Sigmoid colon (tissue), 7 donors: Measurements from ENCODE around the gene ATG10. TPM values are rescaled to one million over a fixed set of nuclear protein-coding genes. Genes with fewer than 3 reads are reported as not detected.

Experiments used
- DNase-seq: peaks from one replicate; pipeline ENCODE4 v3.0.0-alpha.2; 2019
- H3K27ac ChIP-seq, 4 donors: fragments of 200-600 bp; sonication (generic); one replicate each; pipeline ENCODE4 v1.5.1; 2016 to 2019; ENCODE audit warnings: mild to moderate bottlenecking in 1 of 4
- H3K27me3 ChIP-seq, 3 donors: fragments of 200-600 bp; sonication (generic); one replicate each; pipeline ENCODE4 v1.5.1; 2019; ENCODE audit warnings: mild to moderate bottlenecking in 1 of 3
- H3K36me3 ChIP-seq, 4 donors: fragments of 200-600 bp; sonication (generic); one replicate each; pipeline ENCODE4 v1.5.1; 2016 to 2019
- H3K4me1 ChIP-seq, 4 donors: fragments of 200-600 bp; sonication (generic); one replicate each; pipeline ENCODE4 v1.5.1; 2017 to 2019
- H3K4me3 ChIP-seq, 4 donors: fragments of 200-600 bp; sonication (generic); one replicate each; pipeline ENCODE4 v1.5.1; 2017 to 2019; ENCODE audit warnings: mild to moderate bottlenecking in 2 of 4, moderate library complexity in 1 of 4
- H3K9me3 ChIP-seq, 4 donors: fragments of 200-600 bp in 3 of 4; sonication (generic) in 3 of 4; one replicate each; pipeline versions ENCODE4 v1.5.1 to v1.6.1; 2013 to 2019
- CTCF ChIP-seq, 4 experiments: fragments of 450-650 bp in 3 of 4; fragments of 200-600 bp in 1 of 4; IDR thresholded peaks; one replicate each; pipeline ENCODE4 v1.5.1; 2016 to 2019; ENCODE audit warnings: antibody characterized with exemption in 4 of 4, mild to moderate bottlenecking in 3 of 4, moderate library complexity in 2 of 4
- EP300 ChIP-seq, 4 donors: sonication (generic); formaldehyde crosslinking; IDR thresholded peaks; one replicate each; pipeline ENCODE4 v1.6.1; 2017; ENCODE audit warnings: antibody characterized with exemption in 4 of 4
- POLR2A ChIP-seq, 2 donors: fragments of 450-650 bp; IDR thresholded peaks; one replicate each; pipeline ENCODE4 v1.6.1; 2016; ENCODE audit warnings: antibody characterized with exemption in 2 of 2, mild to moderate bottlenecking in 2 of 2, moderate library complexity in 2 of 2
- POLR2AphosphoS5 ChIP-seq, 4 donors: sonication (generic); formaldehyde crosslinking; IDR thresholded peaks; one replicate each; pipeline ENCODE4 v1.6.1; 2017; ENCODE audit warnings: antibody characterized with exemption in 4 of 4
- WGBS, 2 donors: extraction: QIAGEN DNeasy Blood & Tissue Kit; methylation state at CpG; one replicate each; pipeline ENCODE4 v1.1.7; 2013; 5-methylcytosine and 5-hydroxymethylcytosine counted together
- intact Hi-C: fragments of 100-400 bp; cut with DNase I; formaldehyde crosslinking; loops from one replicate; pipeline ENCODE4 v1.15.1; 2023
- polyA plus RNA-seq, 3 donors: library from polyadenylated mRNA; stranded (reverse); fragments of 200-250 nt; gene quantifications; one replicate each; pipeline ENCODE4 v1.2.3, GENCODE V29; 2013
- total RNA-seq, 4 donors: library from RNA; depleted of rRNA; stranded (reverse); fragments of >200 nt; gene quantifications; one replicate each; pipeline ENCODE4 v1.1.0, GENCODE V29; 2016
- donor health status: healthy with polysubstance abuse.
- donor health status: Bipolar disorder and iron deficiency.
- donor health status: healthy.

ATG10 gene
- total and polyA plus RNA-seq, 7 donors, result 4.2 to 13.2 (median 8.4) TPM

- H3K9me3 ChIP-seq, result no peaks in the 10 kb centered on the region
- H3K4me3 ChIP-seq, result no peak overlapping the region
- no peaks in the 10 kb centered on the region for H3K36me3 ChIP-seq
- 97 to 99% methylated on average over 1 of the region's 1 CpG for WGBS, 2 donors
- no peaks in the 10 kb centered on the region for H3K27me3 ChIP-seq
- intact Hi-C loops, result no loop called here
- no peak for TF ChIP-seq POLR2AphosphoS5 (IDR thresholded peaks at IDR 0.05)
- no peak for TF ChIP-seq EP300 (IDR thresholded peaks at IDR 0.05)
- TF ChIP-seq CTCF (IDR thresholded peaks at IDR 0.05), result no peak
- TF ChIP-seq POLR2A (IDR thresholded peaks at IDR 0.05), result no peak
- H3K4me1 ChIP-seq, result peaks cover 0 to 5% (median 2%) of the 10 kb centered on the region in 4 donors
- no peak overlapping the region for H3K27ac ChIP-seq
- no peak for DNase-seq
Observed at GRCh38 chr5:82073179-82073578, 101.4 kb downstream of the ATG10 start.

GRCh38 chr5:82074950-82075349 lies 103.1 kb downstream of the ATG10 start:
- H3K27me3 ChIP-seq, result no peaks in the 10 kb centered on the region
- H3K9me3 ChIP-seq, result no peaks in the 10 kb centered on the region
- 75 to 82% methylated on average over 2 of the region's 2 CpGs for WGBS, 2 donors
- no peak overlapping the region for H3K4me3 ChIP-seq
- no peaks in the 10 kb centered on the region for H3K36me3 ChIP-seq
- peaks cover 0 to 3% (median 0%) of the 10 kb centered on the region in 4 donors for H3K4me1 ChIP-seq
- H3K27ac ChIP-seq, result no peak overlapping the region
- no peak for DNase-seq
- intact Hi-C loops, result no loop called here
- no peak for TF ChIP-seq CTCF (IDR thresholded peaks at IDR 0.05)

- H3K9me3 ChIP-seq, result no peaks in the 10 kb centered on the region
- intact Hi-C loops, result no loop called here
- no peaks in the 10 kb centered on the region for H3K36me3 ChIP-seq
- WGBS, 2 donors, result 93 to 95% methylated on average over 5 of the region's 5 CpGs
- no peaks in the 10 kb centered on the region for H3K27me3 ChIP-seq
- H3K4me3 ChIP-seq, result no peak overlapping the region
- no peak overlapping the region for H3K27ac ChIP-seq
- DNase-seq, result no peak
- peaks cover 0 to 3% (median 0%) of the 10 kb centered on the region in 4 donors for H3K4me1 ChIP-seq
- TF ChIP-seq POLR2A (IDR thresholded peaks at IDR 0.05), result no peak
Observed at GRCh38 chr5:82077496-82077895, 105.7 kb downstream of the ATG10 start.

GRCh38 chr5:82091617-82092016 lies 119.8 kb downstream of the ATG10 start:
- Histone ChIP-seq H3K9me3 (peaks cover 4 to 8% (median 7%) of the 10 kb centered on the region in 4 donors), H3K36me3 (no peaks in the 10 kb centered on the region), H3K27ac (no peak overlapping the region), H3K27me3 (no peaks in the 10 kb centered on the region), H3K4me3 (no peak overlapping the region), H3K4me1 (no peaks in the 10 kb centered on the region)
- DNase-seq, result no peak
- TF ChIP-seq EP300 (IDR thresholded peaks at IDR 0.05) (no peak), CTCF (IDR thresholded peaks at IDR 0.05) (no peak), POLR2A (IDR thresholded peaks at IDR 0.05) (no peak), POLR2AphosphoS5 (IDR thresholded peaks at IDR 0.05) (no peak)
- 78 to 83% methylated on average over 1 of the region's 1 CpG for WGBS, 2 donors
- intact Hi-C loops, result no loop called here

GRCh38 chr5:82095536-82095935 lies 123.7 kb downstream of the ATG10 start:
- no peaks in the 10 kb centered on the region for H3K27me3 ChIP-seq
- H3K4me3 ChIP-seq, result no peak overlapping the region
- TF ChIP-seq POLR2AphosphoS5 (IDR thresholded peaks at IDR 0.05), result no peak
- H3K27ac ChIP-seq, result no peak overlapping the region
- H3K9me3 ChIP-seq, result peaks cover 4 to 8% (median 7%) of the 10 kb centered on the region in 4 donors
- no peaks in the 10 kb centered on the region for H3K36me3 ChIP-seq
- intact Hi-C loops, result no loop called here
- no peak for DNase-seq
- H3K4me1 ChIP-seq, result no peaks in the 10 kb centered on the region
- WGBS, 2 donors, result 77 to 91% methylated on average over 2 of the region's 2 CpGs

GRCh38 chr5:82096249-82096648 lies 124.4 kb downstream of the ATG10 start:
- no peaks in the 10 kb centered on the region for H3K36me3 ChIP-seq
- no peaks in the 10 kb centered on the region for H3K27me3 ChIP-seq
- H3K4me3 ChIP-seq, result no peak overlapping the region
- H3K27ac ChIP-seq, result no peak overlapping the region
- H3K9me3 ChIP-seq, result peaks cover 4 to 8% (median 7%) of the 10 kb centered on the region in 4 donors
- no peak for DNase-seq
- intact Hi-C loops, result no loop called here
- H3K4me1 ChIP-seq, result no peaks in the 10 kb centered on the region
- TF ChIP-seq EP300 (IDR thresholded peaks at IDR 0.05) (no peak), POLR2AphosphoS5 (IDR thresholded peaks at IDR 0.05) (no peak), POLR2A (IDR thresholded peaks at IDR 0.05) (no peak), CTCF (IDR thresholded peaks at IDR 0.05) (no peak)
